Natural killer cell treated with Interleukin-12 subunit alpha and Interleukin-12 subunit beta and Interleukin-15 and Interleukin-18, amount 100 ng/mL, for 72 hours (primary cell): ENCODE data around the gene OR14I1. TPM values are rescaled to one million over a fixed set of nuclear protein-coding genes. Genes with fewer than 3 reads are reported as not detected.
"Not testable (repeated sequence)": the region's sequence is repeated elsewhere in the genome, so short reads cannot be mapped to it uniquely, and the experiment has no call there.

Experiments
- ATAC-seq, 2 donors: fragments of 150-1000 bp; cut with Tn5 transposase in 1 of 2; sonication (Bioruptor Pico), chemical (Tn5 transposase) in 1 of 2; 2 replicates each; pipeline ENCODE4 v1.10.0; 2021
- DNase-seq: peaks from one replicate; pipeline ENCODE4 v3.0.0; 2022; ENCODE audit warnings: low spot score
- H3K27ac Mint-ChIP-seq, 2 donors: 1 replicate in 1 of 2; 2 replicates in 1 of 2; pipeline ENCODE4 v1.8.0; 2022; ENCODE audit warnings: mixed read lengths in 2 of 2, mild to moderate bottlenecking in 1 of 2, moderate library complexity in 1 of 2
- H3K27me3 Mint-ChIP-seq, 2 donors: 1 replicate in 1 of 2; 2 replicates in 1 of 2; pipeline ENCODE4 v1.8.0; 2022; ENCODE audit warnings: mixed read lengths in 2 of 2
- H3K36me3 Mint-ChIP-seq: one replicate; pipeline ENCODE4 v1.8.0; 2022; ENCODE audit warnings: mixed read lengths
- H3K4me1 Mint-ChIP-seq, 2 donors: 1 replicate in 1 of 2; 2 replicates in 1 of 2; pipeline ENCODE4 v1.8.0; 2022; ENCODE audit warnings: low read depth in 2 of 2, mixed read lengths in 2 of 2, mild to moderate bottlenecking in 1 of 2
- H3K4me3 Mint-ChIP-seq: one replicate; pipeline ENCODE4 v1.8.0; 2022; ENCODE audit warnings: mixed read lengths
- H3K9me3 Mint-ChIP-seq: 2 replicates; pipeline ENCODE4 v1.8.0; 2022; ENCODE audit warnings: mixed read lengths
- total RNA-seq, 2 donors: library from RNA; stranded (reverse); gene quantifications; one replicate each; pipeline ENCODE4 v1.2.3, GENCODE V29; 2022

Gene OR14I1
- total RNA-seq, 2 donors from 2014 or later = not detected

DNA sequence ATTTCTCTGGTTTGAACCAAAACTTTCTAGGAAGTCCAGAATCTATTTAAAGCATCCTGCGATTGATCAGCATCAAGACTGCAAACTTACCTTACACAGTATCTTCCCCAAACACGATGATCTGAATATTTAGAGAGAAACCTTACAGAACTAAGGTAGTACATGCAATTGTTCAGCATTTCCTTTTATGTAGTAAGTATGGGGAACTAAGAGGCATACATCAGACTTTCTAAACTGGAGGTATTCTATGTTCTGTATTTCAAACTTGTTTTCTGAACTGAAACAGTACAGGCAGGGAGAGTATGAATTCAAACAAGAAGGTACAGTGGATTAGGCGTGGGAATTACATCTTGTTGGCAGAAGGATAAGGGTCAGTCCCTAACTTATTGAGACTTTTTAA, 47.2 kb downstream of the OR14I1 start, which contains the start of gene OR2T27:
Gene OR2T27, minus strand, starts transcription at position 175 of the 400 bp plus-strand sequence. CDS start 4,644 bp downstream, outside the sequence.
- H3K4me3 Mint-ChIP-seq, H3K9me3 Mint-ChIP-seq, ATAC-seq, H3K4me1 Mint-ChIP-seq, H3K36me3 Mint-ChIP-seq, H3K27ac Mint-ChIP-seq, DNase-seq: not testable (repeated sequence)
- H3K27me3 Mint-ChIP-seq = peaks cover 2 to 12% of the 10 kb centered on the region in 2 donors

Other genes with a start within 250 kb of the OR14I1 start
- gene OR2T3, start 229.4 kb downstream of the OR14I1 start, total RNA-seq = under 1 TPM in 1 of 2 donors, not detected in 1; 0.47 TPM
- gene OR2T5, start 214.2 kb downstream of the OR14I1 start, total RNA-seq = not detected
- gene OR2G6, start 194.7 kb downstream of the OR14I1 start, total RNA-seq = not detected
- gene OR2T29, start 140.0 kb downstream of the OR14I1 start, total RNA-seq = not detected
- gene OR2T34, start 128.0 kb downstream of the OR14I1 start, total RNA-seq = not detected
- gene OR2T10, start 105.1 kb downstream of the OR14I1 start, total RNA-seq = not detected
- not detected for gene OR2T11, start 67.7 kb downstream of the OR14I1 start, total RNA-seq
- gene OR2T35, start 57.5 kb downstream of the OR14I1 start, total RNA-seq = not detected
- not detected for gene OR2T27, start 47.2 kb downstream of the OR14I1 start, total RNA-seq
- not detected for gene LYPD8, start 53.0 kb upstream of the OR14I1 start, total RNA-seq
- gene SH3BP5L, start 123.1 kb upstream of the OR14I1 start, total RNA-seq = 10 to 100 TPM; 18.3 to 23.8 TPM
- gene ZNF672, start 135.5 kb upstream of the OR14I1 start, total RNA-seq = 10 to 100 TPM; 41.2 to 59.7 TPM
- 100 to 1,000 TPM in 1 of 2 donors, 10 to 100 TPM in 1; 40.4 to 142 TPM for gene ZNF692, start 156.3 kb upstream of the OR14I1 start, total RNA-seq
- gene PGBD2, start 203.5 kb upstream of the OR14I1 start, total RNA-seq = 1 to 10 TPM; 6.9 to 7.2 TPM